PC-9 (cell line): ENCODE data around the gene FOXD2.

Experiments used
- CTCF ChIP-seq: fragments of 200-600 bp; sonication (generic); conservative IDR thresholded peaks from 2 replicates; pipeline ENCODE4 v1.6.1; 2017; ENCODE audit warnings: mixed run types, antibody characterized with exemption, mild to moderate bottlenecking, moderate library complexity
- EZH2 ChIP-seq: fragments of 200-600 bp; sonication (generic); IDR thresholded peaks from 2 replicates; pipeline ENCODE4 v1.8.0; 2017; ENCODE audit warnings: antibody characterized with exemption, low read depth

DNA sequence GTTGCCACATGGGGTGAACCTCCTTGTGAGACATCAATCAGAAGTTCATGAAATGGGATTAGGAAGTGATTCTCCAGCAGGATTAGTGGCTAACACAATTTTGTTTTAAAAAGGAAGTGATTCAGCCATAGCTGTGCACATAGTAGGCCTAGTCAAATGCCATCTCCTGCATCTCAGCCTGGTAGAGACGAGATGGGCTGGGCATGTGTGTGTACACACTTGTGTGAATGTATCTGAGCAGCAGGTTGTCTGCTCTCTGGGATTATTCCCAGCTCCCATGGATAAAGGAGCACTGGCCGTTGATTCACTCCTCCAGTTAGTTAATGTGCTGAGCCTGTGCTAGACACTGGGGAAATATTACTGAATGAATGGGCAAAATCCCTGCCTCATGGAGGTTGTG is 19.7 kb upstream of the FOXD2 start:
- TF ChIP-seq CTCF = no peak
- TF ChIP-seq EZH2 = no peak
